Adrenal gland (tissue), 12 donors: ENCODE results near the gene SZT2. TPM values are rescaled to one million over a fixed set of nuclear protein-coding genes. Genes with fewer than 3 reads are reported as not detected.
"Not testable (repeated sequence)": the region's sequence is repeated elsewhere in the genome, so short reads cannot be mapped to it uniquely, and the experiment has no call there.

Source experiments
- DNase-seq, 7 donors: peaks; one replicate each; pipeline ENCODE4 v3.0.0-alpha.2; 2019 to 2020
- H3K27ac ChIP-seq, 5 donors: fragments of 200-600 bp; sonication (generic) in 4 of 5; 1 replicate in 3 of 5; 2 replicates in 2 of 5; pipeline versions ENCODE4 v1.5.1 to v1.8.0; 2016 to 2020; ENCODE audit warnings: mild to moderate bottlenecking in 1 of 5
- H3K27me3 ChIP-seq: fragments of 200-600 bp; 2 replicates; pipeline ENCODE4 v1.8.0; 2021
- H3K36me3 ChIP-seq, 2 donors: fragments of 200-600 bp; replicated peaks in 1 of 2; 1 replicate in 1 of 2; 2 replicates in 1 of 2; pipeline versions ENCODE4 v1.5.1 to v1.8.0; 2018 to 2022
- H3K4me1 ChIP-seq, 2 donors: fragments of 200-600 bp; replicated peaks in 1 of 2; 1 replicate in 1 of 2; 2 replicates in 1 of 2; pipeline versions ENCODE4 v1.5.1 to v1.8.0; 2018 to 2021
- H3K4me3 ChIP-seq, 4 donors: fragments of 200-600 bp; sonication (generic) in 3 of 4; one replicate each; pipeline ENCODE4 v1.5.1; 2016 to 2018
- H3K9me3 ChIP-seq, 3 donors: fragments of 200-600 bp; sonication (generic) in 1 of 3; replicated peaks in 1 of 3; 1 replicate in 2 of 3; 2 replicates in 1 of 3; pipeline versions ENCODE4 v1.5.1 to v1.8.0; 2016 to 2021
- POLR2A ChIP-seq, 2 donors: fragments of 450-650 bp; IDR thresholded peaks; one replicate each; pipeline ENCODE4 v1.6.1; 2017; ENCODE audit warnings: antibody characterized with exemption in 2 of 2, mild to moderate bottlenecking in 2 of 2, moderate library complexity in 1 of 2
- WGBS, 4 donors: extraction: QIAGEN DNeasy Blood & Tissue Kit in 2 of 4; methylation state at CpG; one replicate each; pipeline versions ENCODE4 v1.1.5 to v1.1.7; 2013 to 2017; 5-methylcytosine and 5-hydroxymethylcytosine counted together
- intact Hi-C, 2 donors: fragments of 100-400 bp; cut with DNase I; formaldehyde crosslinking; loops; one replicate each; pipeline versions ENCODE4 v1.14.1 to v1.15.0; 2022 to 2023
- polyA plus RNA-seq, 3 donors: library from polyadenylated mRNA; stranded (reverse); fragments of 200-250 nt in 2 of 3; fragments of 350-450 nt in 1 of 3; fragmentation: Illumina TruSeq in 1 of 3; extraction: RNeasy Lipid Tissue Mini Kit (QIAGEN cat#74804) in 1 of 3; gene quantifications; one replicate each; pipeline ENCODE4 v1.2.3, GENCODE V29; 2013 to 2014
- total RNA-seq, 9 donors: library from RNA; depleted of rRNA in 4 of 9; stranded (reverse); fragments of >200 nt in 4 of 9; fragments of 120-200 nt in 1 of 9; fragmentation: NEBNext Ultra II Directional in 1 of 9; extraction: Animal tissue kit (Norgen Biotek cat#: 25700) in 1 of 9; gene quantifications; one replicate each; pipeline versions ENCODE4 v1.1.0 to v1.2.4, GENCODE V29; 2013 to 2023
- TF ChIP-seq, protein P1 (sequence below), 6 experiments: fragments of 450-650 bp in 4 of 6; fragments of 200-600 bp in 2 of 6; sonication (generic) in 1 of 6; IDR thresholded peaks; 1 replicate in 5 of 6; 2 replicates in 1 of 6; pipeline versions ENCODE4 v1.5.1 to v1.8.0; 2016 to 2021; ENCODE audit warnings: antibody characterized with exemption in 6 of 6, mild to moderate bottlenecking in 2 of 6, moderate library complexity in 1 of 6
- donor health status: healthy with polysubstance abuse.
- donor health status: Bipolar disorder and iron deficiency.
- donor health status: DM: yes; HTN: yes; CAD: no.
- donor health status: DM: no; HTN: no; CAD: no.
- donor health status: DM: no; HTN: no; CAD: no.
- donor health status: DM: yes; HTN: yes; CAD: no.

Gene SZT2
- total and polyA plus RNA-seq, 12 donors: 12.2 to 106 (median 34.7) TPM

DNA sequence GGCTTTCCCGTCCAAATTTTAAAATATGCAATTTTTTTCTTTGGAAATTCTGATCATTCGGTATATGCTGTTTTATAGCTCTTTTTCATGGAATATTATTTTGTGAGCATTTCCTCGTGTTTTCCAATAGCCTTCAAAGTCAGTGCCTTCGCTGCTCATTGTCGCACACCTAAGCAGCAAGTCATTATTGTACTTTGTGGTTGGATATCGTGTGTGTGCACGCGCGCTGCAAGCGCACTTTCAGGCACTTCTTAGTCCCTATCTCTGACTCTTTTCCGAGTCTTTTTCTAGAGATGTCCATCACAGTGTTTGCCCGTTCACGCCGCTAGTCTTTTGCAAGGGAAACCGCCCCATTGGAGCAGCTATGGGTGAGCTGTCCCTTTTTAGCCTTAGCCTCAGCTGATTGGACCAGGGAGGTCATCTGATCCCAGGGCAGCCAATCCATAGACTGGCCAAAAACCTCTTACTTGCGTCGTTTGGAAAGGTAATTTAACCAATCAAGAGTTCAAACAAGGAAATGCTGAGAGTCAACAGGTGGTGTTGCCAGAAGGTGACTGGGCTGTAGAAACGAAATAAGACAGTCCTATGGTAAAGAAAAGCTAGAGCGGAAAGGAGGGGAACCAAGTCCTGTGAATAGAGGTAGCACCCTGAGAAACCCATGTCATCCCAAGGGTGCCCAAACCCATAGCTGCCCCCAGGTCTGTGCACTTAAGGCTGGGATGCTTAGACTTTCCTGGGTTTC is 64.7 kb downstream of the SZT2 start:
- H3K4me3 ChIP-seq: peak overlapping the region in 2 of 4 donors; percentile 27 to 69
- peak; percentile 60 to 92 (median 81) for DNase-seq
- peak; percentile 5 for TF ChIP-seq POLR2A (IDR thresholded peaks at IDR 0.05)
- TF ChIP-seq, protein P1, sequence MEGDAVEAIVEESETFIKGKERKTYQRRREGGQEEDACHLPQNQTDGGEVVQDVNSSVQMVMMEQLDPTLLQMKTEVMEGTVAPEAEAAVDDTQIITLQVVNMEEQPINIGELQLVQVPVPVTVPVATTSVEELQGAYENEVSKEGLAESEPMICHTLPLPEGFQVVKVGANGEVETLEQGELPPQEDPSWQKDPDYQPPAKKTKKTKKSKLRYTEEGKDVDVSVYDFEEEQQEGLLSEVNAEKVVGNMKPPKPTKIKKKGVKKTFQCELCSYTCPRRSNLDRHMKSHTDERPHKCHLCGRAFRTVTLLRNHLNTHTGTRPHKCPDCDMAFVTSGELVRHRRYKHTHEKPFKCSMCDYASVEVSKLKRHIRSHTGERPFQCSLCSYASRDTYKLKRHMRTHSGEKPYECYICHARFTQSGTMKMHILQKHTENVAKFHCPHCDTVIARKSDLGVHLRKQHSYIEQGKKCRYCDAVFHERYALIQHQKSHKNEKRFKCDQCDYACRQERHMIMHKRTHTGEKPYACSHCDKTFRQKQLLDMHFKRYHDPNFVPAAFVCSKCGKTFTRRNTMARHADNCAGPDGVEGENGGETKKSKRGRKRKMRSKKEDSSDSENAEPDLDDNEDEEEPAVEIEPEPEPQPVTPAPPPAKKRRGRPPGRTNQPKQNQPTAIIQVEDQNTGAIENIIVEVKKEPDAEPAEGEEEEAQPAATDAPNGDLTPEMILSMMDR (IDR thresholded peaks at IDR 0.05): peak in 4 of 6 experiments; percentile 8 to 50 (median 34)
- peaks cover 7% of the 10 kb centered on the region in 2 donors for H3K4me1 ChIP-seq
- WGBS, 4 donors: 11 to 16% (median 14%) methylated on average over 19 of the region's 19 CpGs
- H3K27ac ChIP-seq: peak overlapping the region in 4 of 5 donors; percentile 67 to 92 (median 88)
- no peaks in the 10 kb centered on the region for H3K9me3 ChIP-seq
- peaks cover 0 to 19% of the 10 kb centered on the region in 2 donors for H3K36me3 ChIP-seq
- no peaks in the 10 kb centered on the region for H3K27me3 ChIP-seq
- intact Hi-C loops: no loop called here

DNA sequence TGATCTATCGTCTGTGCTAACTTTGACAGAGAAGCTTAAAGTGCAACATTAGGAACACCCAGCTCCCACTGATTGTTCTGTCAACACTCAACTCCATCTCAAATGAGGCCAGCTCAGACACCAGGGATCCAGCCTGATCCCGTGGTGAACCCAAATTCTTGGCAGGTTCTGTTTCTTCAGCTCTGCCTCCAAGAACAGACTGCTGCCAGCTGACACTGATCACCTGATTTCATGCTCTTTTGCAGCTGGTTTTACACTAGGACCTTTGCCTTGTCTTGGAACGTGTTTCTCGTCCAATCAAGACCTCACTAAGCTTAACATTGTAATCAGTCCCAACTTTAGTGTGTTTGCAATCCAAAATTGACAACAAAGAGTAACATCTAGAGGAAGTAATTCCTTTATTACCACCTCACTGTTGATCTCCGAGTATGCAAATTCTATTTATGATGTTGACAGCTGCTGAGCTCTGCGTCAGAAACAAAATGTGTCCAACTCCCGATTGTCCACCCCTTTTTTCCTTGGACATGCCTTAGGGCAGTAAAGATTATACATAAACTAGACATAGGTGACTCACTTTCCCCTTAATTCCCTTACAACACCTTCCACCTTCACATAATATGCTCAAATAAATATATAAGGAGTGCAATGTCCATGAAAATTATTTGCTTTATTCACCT is 65.7 kb downstream of the SZT2 start:
- DNase-seq: no peak
- TF ChIP-seq POLR2A (IDR thresholded peaks at IDR 0.05): no peak
- TF ChIP-seq, protein P1 (IDR thresholded peaks at IDR 0.05): no peak
- no peaks in the 10 kb centered on the region for H3K27me3 ChIP-seq
- WGBS, 4 donors: 84 to 95% (median 87%) methylated on average over 7 of the region's 7 CpGs
- no peak overlapping the region for H3K27ac ChIP-seq
- no peaks in the 10 kb centered on the region for H3K9me3 ChIP-seq
- peaks cover 0 to 11% of the 10 kb centered on the region in 2 donors for H3K36me3 ChIP-seq
- H3K4me3 ChIP-seq: no peak overlapping the region
- peaks cover 7% of the 10 kb centered on the region in 2 donors for H3K4me1 ChIP-seq
- intact Hi-C loops: no loop called here

DNA sequence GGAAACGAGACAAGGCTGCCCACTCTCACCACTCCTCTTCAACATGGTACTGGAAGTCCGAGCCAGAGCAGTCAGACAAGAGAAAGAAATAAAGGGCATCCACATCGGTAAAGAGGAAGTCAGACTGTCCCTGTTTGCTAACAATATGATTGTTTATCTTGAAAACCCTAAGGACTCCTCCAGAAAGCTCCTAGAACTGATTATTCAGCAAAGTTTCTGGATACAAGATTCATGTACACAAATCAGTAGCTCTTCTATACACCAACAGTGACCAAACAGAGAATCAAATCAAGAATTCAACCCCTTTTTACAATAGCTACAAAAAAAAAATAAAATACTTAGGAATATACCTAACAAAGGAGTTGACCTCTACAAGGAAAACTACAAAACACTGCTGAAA is 68.7 kb downstream of the SZT2 start:
- H3K9me3 ChIP-seq, H3K36me3 ChIP-seq, H3K27ac ChIP-seq, H3K27me3 ChIP-seq, H3K4me3 ChIP-seq, DNase-seq, intact Hi-C loops, H3K4me1 ChIP-seq: not testable (repeated sequence)
- 79 to 90% (median 86%) methylated on average over 3 of the region's 3 CpGs for WGBS, 4 donors

DNA sequence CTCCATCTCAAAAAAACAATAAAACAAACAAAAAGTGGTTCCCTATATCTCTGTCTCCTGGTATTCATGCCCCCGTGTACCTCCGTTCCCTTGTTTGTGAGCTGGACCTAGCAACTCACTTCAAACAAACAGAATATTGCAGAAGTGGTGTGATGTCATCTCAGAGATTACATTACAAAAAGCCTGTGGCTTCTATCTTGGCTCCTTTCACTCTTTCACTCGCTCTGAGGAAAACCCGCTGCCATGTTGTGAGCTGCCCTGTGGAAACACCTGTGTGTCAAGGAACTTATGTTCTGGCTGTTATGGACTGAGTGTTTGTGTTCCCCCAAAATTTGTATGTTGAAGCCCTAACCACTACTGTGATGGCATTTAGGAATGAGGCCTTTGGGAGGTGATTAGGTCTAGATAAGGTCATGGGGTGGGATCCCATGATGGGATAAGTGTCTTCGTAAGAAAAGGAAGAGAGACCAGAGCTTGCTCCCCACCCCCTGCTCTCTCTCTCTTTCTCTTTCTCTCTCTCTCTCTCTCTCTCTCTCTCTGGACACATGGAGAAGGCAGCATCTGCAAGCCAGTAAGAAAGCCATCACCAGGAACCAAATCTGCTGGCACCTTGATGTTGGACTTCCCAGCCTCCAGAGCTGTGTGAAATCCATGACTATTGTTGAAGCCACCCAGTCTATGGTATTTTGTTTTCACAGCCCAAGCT is 71.4 kb downstream of the SZT2 start:
- no peak overlapping the region for H3K4me3 ChIP-seq
- no peak overlapping the region for H3K27ac ChIP-seq
- peaks cover 0 to 5% of the 10 kb centered on the region in 2 donors for H3K4me1 ChIP-seq
- 89 to 99% (median 92%) methylated on average over 5 of the region's 5 CpGs for WGBS, 4 donors
- H3K27me3 ChIP-seq: no peaks in the 10 kb centered on the region
- intact Hi-C loops: no loop called here
- no peak for DNase-seq
- TF ChIP-seq POLR2A (IDR thresholded peaks at IDR 0.05): no peak
- TF ChIP-seq, protein P1 (IDR thresholded peaks at IDR 0.05): no peak
- no peaks in the 10 kb centered on the region for H3K9me3 ChIP-seq
- H3K36me3 ChIP-seq: no peaks in the 10 kb centered on the region
